ENCODE measurements around the gene DAPK1.

DNA sequence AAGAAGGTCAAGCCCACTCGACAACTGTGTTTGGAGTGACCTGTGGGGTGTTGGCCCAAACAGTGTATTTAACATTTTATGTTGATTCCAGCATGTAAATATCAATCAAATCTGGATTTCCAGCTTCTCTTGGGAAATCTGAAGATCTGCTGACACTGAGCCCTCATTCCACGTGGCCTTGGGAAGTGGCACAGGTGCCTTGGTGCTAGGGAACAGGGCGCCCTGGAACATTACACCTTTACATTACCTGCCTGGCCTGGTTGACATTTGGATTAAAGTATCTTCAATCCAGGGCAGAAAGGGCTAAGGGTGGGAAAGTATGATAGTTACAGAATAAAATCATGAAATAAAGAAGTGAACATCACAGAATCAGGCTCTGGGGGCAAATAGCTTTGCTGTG, 143.4 kb downstream of the DAPK1 start:
- TF ChIP-seq, protein P1, sequence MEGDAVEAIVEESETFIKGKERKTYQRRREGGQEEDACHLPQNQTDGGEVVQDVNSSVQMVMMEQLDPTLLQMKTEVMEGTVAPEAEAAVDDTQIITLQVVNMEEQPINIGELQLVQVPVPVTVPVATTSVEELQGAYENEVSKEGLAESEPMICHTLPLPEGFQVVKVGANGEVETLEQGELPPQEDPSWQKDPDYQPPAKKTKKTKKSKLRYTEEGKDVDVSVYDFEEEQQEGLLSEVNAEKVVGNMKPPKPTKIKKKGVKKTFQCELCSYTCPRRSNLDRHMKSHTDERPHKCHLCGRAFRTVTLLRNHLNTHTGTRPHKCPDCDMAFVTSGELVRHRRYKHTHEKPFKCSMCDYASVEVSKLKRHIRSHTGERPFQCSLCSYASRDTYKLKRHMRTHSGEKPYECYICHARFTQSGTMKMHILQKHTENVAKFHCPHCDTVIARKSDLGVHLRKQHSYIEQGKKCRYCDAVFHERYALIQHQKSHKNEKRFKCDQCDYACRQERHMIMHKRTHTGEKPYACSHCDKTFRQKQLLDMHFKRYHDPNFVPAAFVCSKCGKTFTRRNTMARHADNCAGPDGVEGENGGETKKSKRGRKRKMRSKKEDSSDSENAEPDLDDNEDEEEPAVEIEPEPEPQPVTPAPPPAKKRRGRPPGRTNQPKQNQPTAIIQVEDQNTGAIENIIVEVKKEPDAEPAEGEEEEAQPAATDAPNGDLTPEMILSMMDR (IDR thresholded peaks at IDR 0.05) = no peak
- TF ChIP-seq, protein P2, sequence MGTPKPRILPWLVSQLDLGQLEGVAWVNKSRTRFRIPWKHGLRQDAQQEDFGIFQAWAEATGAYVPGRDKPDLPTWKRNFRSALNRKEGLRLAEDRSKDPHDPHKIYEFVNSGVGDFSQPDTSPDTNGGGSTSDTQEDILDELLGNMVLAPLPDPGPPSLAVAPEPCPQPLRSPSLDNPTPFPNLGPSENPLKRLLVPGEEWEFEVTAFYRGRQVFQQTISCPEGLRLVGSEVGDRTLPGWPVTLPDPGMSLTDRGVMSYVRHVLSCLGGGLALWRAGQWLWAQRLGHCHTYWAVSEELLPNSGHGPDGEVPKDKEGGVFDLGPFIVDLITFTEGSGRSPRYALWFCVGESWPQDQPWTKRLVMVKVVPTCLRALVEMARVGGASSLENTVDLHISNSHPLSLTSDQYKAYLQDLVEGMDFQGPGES (IDR thresholded peaks at IDR 0.05; ENCODE audit: low read depth, low read length) = no peak
- no peak for TF ChIP-seq TAF1 (IDR thresholded peaks at IDR 0.05; ENCODE audit: borderline replicate concordance, low read depth, low read length)
- TF ChIP-seq RFX5 (IDR thresholded peaks at IDR 0.05; ENCODE audit: low read length) = no peak
- no peak for TF ChIP-seq GABPA (IDR thresholded peaks at IDR 0.05; ENCODE audit: low read depth)
- TF ChIP-seq, protein P3, sequence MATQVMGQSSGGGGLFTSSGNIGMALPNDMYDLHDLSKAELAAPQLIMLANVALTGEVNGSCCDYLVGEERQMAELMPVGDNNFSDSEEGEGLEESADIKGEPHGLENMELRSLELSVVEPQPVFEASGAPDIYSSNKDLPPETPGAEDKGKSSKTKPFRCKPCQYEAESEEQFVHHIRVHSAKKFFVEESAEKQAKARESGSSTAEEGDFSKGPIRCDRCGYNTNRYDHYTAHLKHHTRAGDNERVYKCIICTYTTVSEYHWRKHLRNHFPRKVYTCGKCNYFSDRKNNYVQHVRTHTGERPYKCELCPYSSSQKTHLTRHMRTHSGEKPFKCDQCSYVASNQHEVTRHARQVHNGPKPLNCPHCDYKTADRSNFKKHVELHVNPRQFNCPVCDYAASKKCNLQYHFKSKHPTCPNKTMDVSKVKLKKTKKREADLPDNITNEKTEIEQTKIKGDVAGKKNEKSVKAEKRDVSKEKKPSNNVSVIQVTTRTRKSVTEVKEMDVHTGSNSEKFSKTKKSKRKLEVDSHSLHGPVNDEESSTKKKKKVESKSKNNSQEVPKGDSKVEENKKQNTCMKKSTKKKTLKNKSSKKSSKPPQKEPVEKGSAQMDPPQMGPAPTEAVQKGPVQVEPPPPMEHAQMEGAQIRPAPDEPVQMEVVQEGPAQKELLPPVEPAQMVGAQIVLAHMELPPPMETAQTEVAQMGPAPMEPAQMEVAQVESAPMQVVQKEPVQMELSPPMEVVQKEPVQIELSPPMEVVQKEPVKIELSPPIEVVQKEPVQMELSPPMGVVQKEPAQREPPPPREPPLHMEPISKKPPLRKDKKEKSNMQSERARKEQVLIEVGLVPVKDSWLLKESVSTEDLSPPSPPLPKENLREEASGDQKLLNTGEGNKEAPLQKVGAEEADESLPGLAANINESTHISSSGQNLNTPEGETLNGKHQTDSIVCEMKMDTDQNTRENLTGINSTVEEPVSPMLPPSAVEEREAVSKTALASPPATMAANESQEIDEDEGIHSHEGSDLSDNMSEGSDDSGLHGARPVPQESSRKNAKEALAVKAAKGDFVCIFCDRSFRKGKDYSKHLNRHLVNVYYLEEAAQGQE (IDR thresholded peaks at IDR 0.05; ENCODE audit: low read depth, low read length) = no peak
- TF ChIP-seq MXI1 (IDR thresholded peaks at IDR 0.05; ENCODE audit: low read depth, low read length) = no peak
- TF ChIP-seq SMC3 (IDR thresholded peaks at IDR 0.05; ENCODE audit: low read depth, low read length) = no peak
- TF ChIP-seq SIN3A (IDR thresholded peaks at IDR 0.05; ENCODE audit: borderline replicate concordance, low read depth, low read length) = no peak
- TF ChIP-seq CHD2 (IDR thresholded peaks at IDR 0.05; ENCODE audit: low read length, partially characterized antibody) = no peak
- TF ChIP-seq RAD21 (IDR thresholded peaks at IDR 0.05; ENCODE audit: low read length) = no peak

Data from SK-N-SH (cell line).